ENCODE results near the gene HSPE1. TPM values are rescaled to one million over a fixed set of nuclear protein-coding genes. Genes with fewer than 3 reads are reported as not detected.

Gene HSPE1
- total and polyA plus RNA-seq, 3 experiments from 2014 or later = 141 to 476 (median 449) TPM

- peaks cover 24 to 40% (median 27%) of the 10 kb centered on the region in 3 donors for H3K4me1 Mint-ChIP-seq
- ChIA-PET CTCF (interaction anchor here (1.2 kb wide), 1 partner anchor 14 kb away, joined by 4 read pairs; the partner anchor contains the start of genes HSPD1 and HSPE1), POLR2A (interaction anchor here (5.4 kb wide), 1 partner anchor 13 kb away, joined by 101 read pairs; the partner anchor contains the start of genes HSPD1 and HSPE1)
- peaks cover 0 to 11% (median 0%) of the 10 kb centered on the region in 3 donors for H3K36me3 Mint-ChIP-seq
- Histone ChIP-seq H3K27me3 (ENCODE audit: insufficient read depth, low read length, poor library complexity, severe bottlenecking) (no peaks in the 10 kb centered on the region), H3K27ac (ENCODE audit: low read depth, low read length) (no peak overlapping the region), H3K36me3 (ENCODE audit: insufficient read depth, low read length) (no peaks in the 10 kb centered on the region), H3K4me3 (ENCODE audit: low read length) (no peak overlapping the region), H3K9me3 (ENCODE audit: low read length) (no peaks in the 10 kb centered on the region), H3K4me1 (ENCODE audit: insufficient read depth, low read length) (peaks cover 18% of the 10 kb centered on the region)
- no peaks in the 10 kb centered on the region for H3K27me3 Mint-ChIP-seq
- H3K4me3 Mint-ChIP-seq = peak overlapping the region in 1 of 7 donors; percentile 50
- H3K9me3 Mint-ChIP-seq = no peaks in the 10 kb centered on the region
- H3K27ac Mint-ChIP-seq = peak overlapping the region in 5 of 8 donors; percentile 32 to 97 (median 92)
- DNase-seq = no peak
These were observed 13.7 kb downstream of the HSPE1 start for GRCh38 chr2:197513915-197514314.

GRCh38 chr2:197514754-197515153 is 14.6 kb downstream of the HSPE1 start:
- Histone ChIP-seq H3K4me1 (ENCODE audit: insufficient read depth, low read length) (peaks cover 25% of the 10 kb centered on the region), H3K27me3 (ENCODE audit: insufficient read depth, low read length, poor library complexity, severe bottlenecking) (no peaks in the 10 kb centered on the region), H3K36me3 (ENCODE audit: insufficient read depth, low read length) (no peaks in the 10 kb centered on the region), H3K27ac (ENCODE audit: low read depth, low read length) (peak overlapping the region; percentile 94), H3K4me3 (ENCODE audit: low read length) (peak overlapping the region; percentile 91), H3K9me3 (ENCODE audit: low read length) (no peaks in the 10 kb centered on the region)
- peak overlapping the region; percentile 88 to 99 (median 97) for H3K4me3 Mint-ChIP-seq
- peak overlapping the region; percentile 90 to 97 (median 96) for H3K27ac Mint-ChIP-seq
- POLR2A ChIA-PET = interaction anchor here (1.6 to 5.4 kb wide), 4 partner anchors 14 to 191 kb away, joined by 4 to 101 read pairs (median 14); partner anchors contain the start of genes COQ10B, HSPD1, HSPE1 and MARS2
- no peaks in the 10 kb centered on the region for H3K9me3 Mint-ChIP-seq
- H3K36me3 Mint-ChIP-seq = peaks cover 0 to 16% (median 0%) of the 10 kb centered on the region in 3 donors
- no peaks in the 10 kb centered on the region for H3K27me3 Mint-ChIP-seq
- CTCF ChIA-PET = interaction anchor here (1.0 to 2.9 kb wide), 3 partner anchors 9 to 62 kb away, joined by 4 to 14 read pairs (median 9); partner anchors contain the start of genes COQ10B, HSPD1 and HSPE1
- peak in 1 of 5 donors; percentile 33 for DNase-seq
- peaks cover 32 to 48% (median 36%) of the 10 kb centered on the region in 3 donors for H3K4me1 Mint-ChIP-seq

DNA sequence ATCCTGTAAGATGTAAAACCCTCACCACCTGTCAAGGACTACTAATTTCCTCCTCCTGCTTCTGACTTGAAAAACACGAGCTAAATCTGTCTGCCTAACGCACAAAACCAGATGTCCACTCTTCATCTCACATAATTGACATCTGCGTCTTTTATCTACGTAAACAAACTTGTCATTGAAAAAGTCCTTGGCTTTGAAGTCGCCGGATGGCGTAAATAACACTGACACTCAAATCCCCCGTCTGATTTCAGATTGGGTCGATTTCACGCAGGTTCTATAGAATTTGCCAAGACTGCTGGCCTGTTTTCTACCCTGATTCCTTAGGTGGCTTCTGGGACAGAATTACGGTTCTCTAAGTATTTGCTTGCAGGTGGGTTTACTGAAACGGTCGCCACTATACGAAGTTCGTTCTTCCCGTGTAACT is 15.1 kb downstream of the HSPE1 start:
- Mint-ChIP-seq H3K36me3 (peaks cover 0 to 18% (median 1%) of the 10 kb centered on the region in 3 donors), H3K4me3 (peak overlapping the region; percentile 88 to 99 (median 97)), H3K9me3 (no peaks in the 10 kb centered on the region), H3K27me3 (no peaks in the 10 kb centered on the region), H3K4me1 (peaks cover 33 to 49% (median 38%) of the 10 kb centered on the region in 3 donors), H3K27ac (peak overlapping the region; percentile 90 to 97 (median 96))
- ChIA-PET POLR2A (interaction anchor here (0.7 to 5.4 kb wide), 7 partner anchors 14 to 190 kb away, joined by 3 to 101 read pairs (median 11); partner anchors contain the start of genes COQ10B, HSPD1, HSPE1 and MARS2), CTCF (interaction anchor here (1.0 to 2.9 kb wide), 4 partner anchors 9 to 190 kb away, joined by 3 to 14 read pairs (median 6); partner anchors contain the start of genes COQ10B, HSPD1, HSPE1 and MARS2)
- Histone ChIP-seq H3K27ac (ENCODE audit: low read depth, low read length) (peak overlapping the region; percentile 94), H3K27me3 (ENCODE audit: insufficient read depth, low read length, poor library complexity, severe bottlenecking) (no peaks in the 10 kb centered on the region), H3K4me3 (ENCODE audit: low read length) (peak overlapping the region; percentile 91), H3K4me1 (ENCODE audit: insufficient read depth, low read length) (peaks cover 25% of the 10 kb centered on the region), H3K9me3 (ENCODE audit: low read length) (no peaks in the 10 kb centered on the region), H3K36me3 (ENCODE audit: insufficient read depth, low read length) (no peaks in the 10 kb centered on the region)
- DNase-seq = peak in 1 of 5 donors; percentile 6

DNA sequence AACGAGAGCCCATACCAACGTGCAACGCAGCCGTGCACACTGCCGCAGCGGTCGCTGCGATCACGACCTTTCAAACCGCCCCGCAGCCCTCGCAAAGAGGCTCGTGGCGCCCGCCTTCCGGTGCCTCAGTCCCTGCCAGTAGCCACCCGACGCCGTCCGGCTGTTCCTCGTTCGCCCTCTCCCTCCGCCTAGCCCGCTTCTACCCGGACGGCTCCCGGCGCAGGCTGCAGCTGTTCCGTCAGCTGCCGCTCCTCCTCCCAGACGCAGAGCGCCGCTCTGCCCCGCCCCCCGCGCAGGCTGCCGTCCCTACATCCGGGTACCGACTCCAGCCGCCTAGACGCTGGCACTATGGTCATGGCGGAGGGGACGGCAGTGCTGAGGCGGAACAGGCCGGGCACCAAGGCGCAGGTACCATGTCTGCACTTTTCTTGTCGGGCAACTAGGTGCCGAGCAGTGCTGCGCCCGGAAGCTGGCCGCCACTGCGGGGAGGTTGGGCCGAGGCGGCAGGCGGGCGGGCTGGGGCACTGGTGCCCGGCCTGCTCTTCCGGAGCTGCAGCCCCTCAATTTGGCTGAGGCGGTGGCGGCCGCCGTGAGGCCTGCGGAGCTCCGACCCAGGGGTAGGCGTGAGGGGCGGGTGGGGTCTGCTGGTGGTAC is 15.7 kb downstream of the HSPE1 start, which contains the start of gene MOB4:
Gene MOB4 (plus strand): TSS at position 328 of the 654 bp plus-strand sequence. CDS start 21 bp downstream, at position 349.
- POLR2A ChIA-PET = interaction anchor here (0.7 to 5.4 kb wide), 8 partner anchors 15 to 588 kb away, joined by 3 to 101 read pairs (median 9); partner anchors contain the start of genes COQ10B, HSPD1, HSPE1 and MARS2
- peak; percentile 92 to 96 (median 93) for DNase-seq
- H3K27ac ChIP-seq (ENCODE audit: low read depth, low read length) = peak within 1 kb of the TSS; percentile 94
- H3K9me3 Mint-ChIP-seq = peaks cover 0 to 1% (median 1%) of the 10 kb centered on the region in 5 donors
- H3K4me1 Mint-ChIP-seq = peaks cover 36 to 53% (median 44%) of the 10 kb centered on the region in 3 donors
- H3K36me3 Mint-ChIP-seq = peaks cover 1 to 21% (median 5%) of the 10 kb centered on the region in 3 donors
- H3K27me3 ChIP-seq (ENCODE audit: insufficient read depth, low read length, poor library complexity, severe bottlenecking) = no peaks in the 10 kb centered on the region
- H3K27me3 Mint-ChIP-seq = no peaks in the 10 kb centered on the region
- H3K27ac Mint-ChIP-seq = peak within 1 kb of the TSS; percentile 90 to 97 (median 96)
- H3K4me1 ChIP-seq (ENCODE audit: insufficient read depth, low read length) = peaks cover 25% of the 10 kb centered on the region
- H3K4me3 Mint-ChIP-seq = peak within 1 kb of the TSS; percentile 88 to 99 (median 97)
- peak within 1 kb of the TSS; percentile 91 for H3K4me3 ChIP-seq (ENCODE audit: low read length)
- CTCF ChIA-PET = interaction anchor here (0.9 to 2.9 kb wide), 6 partner anchors 10 to 189 kb away, joined by 3 to 14 read pairs (median 4); partner anchors contain the start of genes COQ10B, HSPD1, HSPE1 and MARS2
- no peaks in the 10 kb centered on the region for H3K9me3 ChIP-seq (ENCODE audit: low read length)
- no peaks in the 10 kb centered on the region for H3K36me3 ChIP-seq (ENCODE audit: insufficient read depth, low read length)

DNA sequence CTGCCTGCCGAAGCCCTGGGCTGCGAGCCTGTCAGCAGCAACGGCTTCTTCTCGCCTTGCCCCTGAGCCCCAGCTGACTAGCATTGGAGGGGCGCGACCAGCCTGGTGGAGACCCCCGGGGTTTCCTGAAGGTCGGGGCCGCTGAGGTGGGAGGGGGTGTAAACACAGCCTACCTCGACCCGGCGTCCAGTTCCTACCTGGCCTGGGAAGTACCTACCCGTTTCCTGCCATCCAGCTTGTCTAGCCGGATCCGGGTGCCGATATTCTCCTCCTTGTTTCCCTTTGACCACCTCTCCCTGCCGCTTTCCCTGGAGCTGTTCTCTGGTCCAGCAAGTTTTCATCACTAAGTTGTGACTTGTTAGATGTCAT is 16.2 kb downstream of the HSPE1 start:
- peaks cover 25% of the 10 kb centered on the region for H3K4me1 ChIP-seq (ENCODE audit: insufficient read depth, low read length)
- POLR2A ChIA-PET = interaction anchor here (1.1 to 5.4 kb wide), 5 partner anchors 15 to 589 kb away, joined by 7 to 101 read pairs (median 13); partner anchors contain the start of genes COQ10B, HSPD1, HSPE1 and MARS2
- peak overlapping the region; percentile 91 for H3K4me3 ChIP-seq (ENCODE audit: low read length)
- DNase-seq = peak in 1 of 5 donors; percentile 35
- Mint-ChIP-seq H3K27me3 (peaks cover 0 to 1% of the 10 kb centered on the region in 2 donors), H3K36me3 (peaks cover 6 to 26% (median 9%) of the 10 kb centered on the region in 3 donors), H3K4me1 (peaks cover 39 to 58% (median 48%) of the 10 kb centered on the region in 3 donors), H3K4me3 (peak overlapping the region; percentile 88 to 99 (median 97)), H3K9me3 (peaks cover 0 to 5% (median 4%) of the 10 kb centered on the region in 5 donors), H3K27ac (peak overlapping the region; percentile 90 to 97 (median 96))
- peak overlapping the region; percentile 94 for H3K27ac ChIP-seq (ENCODE audit: low read depth, low read length)
- no peaks in the 10 kb centered on the region for H3K27me3 ChIP-seq (ENCODE audit: insufficient read depth, low read length, poor library complexity, severe bottlenecking)
- H3K36me3 ChIP-seq (ENCODE audit: insufficient read depth, low read length) = no peaks in the 10 kb centered on the region
- H3K9me3 ChIP-seq (ENCODE audit: low read length) = no peaks in the 10 kb centered on the region
- CTCF ChIA-PET = interaction anchor here (0.9 to 2.9 kb wide), 5 partner anchors 9 to 188 kb away, joined by 3 to 14 read pairs (median 3); partner anchors contain the start of genes COQ10B, HSPD1, HSPE1 and MARS2

- H3K4me1 ChIP-seq (ENCODE audit: insufficient read depth, low read length) = peaks cover 25% of the 10 kb centered on the region
- H3K27ac ChIP-seq (ENCODE audit: low read depth, low read length) = peak overlapping the region; percentile 94
- H3K27me3 ChIP-seq (ENCODE audit: insufficient read depth, low read length, poor library complexity, severe bottlenecking) = no peaks in the 10 kb centered on the region
- Mint-ChIP-seq H3K9me3 (peaks cover 0 to 5% (median 4%) of the 10 kb centered on the region in 5 donors), H3K4me3 (peak overlapping the region; percentile 88 to 99 (median 97)), H3K27ac (peak overlapping the region; percentile 90 to 97 (median 96)), H3K36me3 (peaks cover 6 to 30% (median 9%) of the 10 kb centered on the region in 3 donors), H3K4me1 (peaks cover 42 to 62% (median 53%) of the 10 kb centered on the region in 3 donors), H3K27me3 (peaks cover 0 to 1% of the 10 kb centered on the region in 2 donors)
- H3K9me3 ChIP-seq (ENCODE audit: low read length) = no peaks in the 10 kb centered on the region
- ChIA-PET POLR2A (interaction anchor here (2.6 to 5.4 kb wide), 2 partner anchors 16 to 64 kb away, joined by 15 to 101 read pairs; partner anchors contain the start of genes COQ10B, HSPD1 and HSPE1), CTCF (interaction anchor here (2.3 to 2.9 kb wide), 2 partner anchors 11 to 17 kb away, joined by 9 to 14 read pairs; partner anchors contain the start of genes HSPD1 and HSPE1)
- peak overlapping the region; percentile 91 for H3K4me3 ChIP-seq (ENCODE audit: low read length)
- DNase-seq = no peak
- H3K36me3 ChIP-seq (ENCODE audit: insufficient read depth, low read length) = no peaks in the 10 kb centered on the region
These were observed 17.0 kb downstream of the HSPE1 start for GRCh38 chr2:197517150-197517549.

DNA sequence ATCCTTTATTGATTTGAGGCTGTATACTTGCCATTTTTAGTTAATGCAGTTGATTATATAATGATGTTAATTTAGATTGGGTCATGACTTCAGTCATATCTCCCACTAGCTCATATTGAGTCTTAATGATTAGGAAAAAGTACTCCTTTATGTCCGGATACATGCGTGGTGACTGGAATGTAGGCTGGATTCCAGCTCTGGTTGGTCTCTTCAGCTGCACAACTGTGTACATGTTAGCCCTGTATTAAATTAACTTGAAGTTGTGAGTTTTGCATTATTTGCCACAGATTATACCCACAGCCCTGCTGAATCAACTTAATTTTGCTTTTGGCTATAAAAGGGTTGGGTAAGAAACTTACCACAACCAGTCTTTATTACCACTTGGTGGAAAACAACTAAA is 38.2 kb downstream of the HSPE1 start:
- peaks cover 13% of the 10 kb centered on the region for H3K4me1 ChIP-seq (ENCODE audit: insufficient read depth, low read length)
- peaks cover 24% of the 10 kb centered on the region for H3K36me3 ChIP-seq (ENCODE audit: insufficient read depth, low read length)
- CTCF ChIA-PET = interaction anchor here (0.7 kb wide), 1 partner anchor 32 kb away, joined by 3 read pairs; no protein-coding TSS in a partner anchor
- POLR2A ChIA-PET = no interaction called here
- Mint-ChIP-seq H3K4me1 (peaks cover 37 to 64% (median 63%) of the 10 kb centered on the region in 3 donors), H3K27ac (peak overlapping the region in 2 of 8 donors; percentile 29 to 52), H3K9me3 (no peaks in the 10 kb centered on the region), H3K4me3 (no peak overlapping the region), H3K36me3 (peaks cover 8 to 82% (median 19%) of the 10 kb centered on the region in 3 donors), H3K27me3 (no peaks in the 10 kb centered on the region)
- no peak overlapping the region for H3K4me3 ChIP-seq (ENCODE audit: low read length)
- no peaks in the 10 kb centered on the region for H3K27me3 ChIP-seq (ENCODE audit: insufficient read depth, low read length, poor library complexity, severe bottlenecking)
- no peaks in the 10 kb centered on the region for H3K9me3 ChIP-seq (ENCODE audit: low read length)
- H3K27ac ChIP-seq (ENCODE audit: low read depth, low read length) = no peak overlapping the region
- no peak for DNase-seq
